CD4-positive, alpha-beta memory T cell (primary cell): ENCODE data around the gene ANGEL1. TPM values are rescaled to one million over a fixed set of nuclear protein-coding genes. Genes with fewer than 3 reads are reported as not detected.
A peak's percentile ranks its signal among the peaks of the same experiment; 100 is the strongest.

Source experiments
- CTCF ChIA-PET: fragments of 350-600 bp; sonication (Branson Sonifier 250); formaldehyde crosslinking; loops from one replicate; lab custom pipeline; 2021; ENCODE audit warnings: inconsistent platforms; ENCODE audit not compliant: partially characterized antibody; lab: Charles Lee
- POLR2A ChIA-PET: fragments of 350-600 bp; sonication (Branson Sonifier 250); formaldehyde crosslinking; loops from one replicate; lab custom pipeline; 2021; ENCODE audit not compliant: partially characterized antibody; lab: Charles Lee
- DNase-seq, 5 donors: peaks; one replicate each; pipeline versions ENCODE4 v3.0.0 to v3.0.0-alpha.2; 2020 to 2022; ENCODE audit warnings: mixed read lengths in 1 of 5
- H3K27ac ChIP-seq: one replicate; pipeline ENCODE4 v1.7.0; 2013; ENCODE audit warnings: low read depth, low read length
- H3K27me3 ChIP-seq: 2 replicates; pipeline ENCODE4 v1.7.0; 2013; ENCODE audit warnings: mild to moderate bottlenecking, low read length, moderate library complexity; ENCODE audit not compliant: insufficient read depth
- H3K36me3 ChIP-seq: 2 replicates; pipeline ENCODE4 v1.7.0; 2013; ENCODE audit warnings: mild to moderate bottlenecking, low read length, moderate library complexity; ENCODE audit not compliant: insufficient read depth
- H3K4me1 ChIP-seq: 2 replicates; pipeline ENCODE4 v1.7.0; 2013; ENCODE audit warnings: mild to moderate bottlenecking, low read length, moderate library complexity; ENCODE audit not compliant: insufficient read depth
- H3K4me3 ChIP-seq, 2 donors: one replicate each; pipeline ENCODE4 v1.7.0; 2013; ENCODE audit warnings: low read length in 2 of 2, mild to moderate bottlenecking in 1 of 2
- H3K9me3 ChIP-seq, 2 donors: one replicate each; pipeline ENCODE4 v1.7.0; 2013; ENCODE audit warnings: low read length in 2 of 2, control low read depth in 1 of 2; ENCODE audit not compliant: control insufficient read depth in 1 of 2
- H3K27ac Mint-ChIP-seq, 7 donors: one replicate each; pipeline ENCODE4 v1.8.0; 2020 to 2021; ENCODE audit warnings: mixed read lengths in 7 of 7, mild to moderate bottlenecking in 6 of 7, inconsistent platforms in 3 of 7, moderate library complexity in 3 of 7
- H3K27me3 Mint-ChIP-seq, 2 donors: one replicate each; pipeline ENCODE4 v1.8.0; 2020 to 2021; ENCODE audit warnings: mixed read lengths in 2 of 2
- H3K36me3 Mint-ChIP-seq, 2 donors: one replicate each; pipeline ENCODE4 v1.8.0; 2020 to 2021; ENCODE audit warnings: mixed read lengths in 2 of 2, inconsistent platforms in 1 of 2, mild to moderate bottlenecking in 1 of 2
- H3K4me1 Mint-ChIP-seq, 4 donors: one replicate each; pipeline ENCODE4 v1.8.0; 2020 to 2021; ENCODE audit warnings: mixed read lengths in 4 of 4, mild to moderate bottlenecking in 1 of 4
- H3K4me3 Mint-ChIP-seq, 8 donors: one replicate each; pipeline ENCODE4 v1.8.0; 2020 to 2021; ENCODE audit warnings: mixed read lengths in 8 of 8, mild to moderate bottlenecking in 7 of 8, moderate library complexity in 6 of 8, inconsistent platforms in 3 of 8
- H3K9me3 Mint-ChIP-seq, 8 donors: one replicate each; pipeline ENCODE4 v1.8.0; 2020 to 2021; ENCODE audit warnings: mixed read lengths in 8 of 8, mild to moderate bottlenecking in 5 of 8, inconsistent platforms in 3 of 8, moderate library complexity in 1 of 8
- intact Hi-C: fragments of 100-400 bp; cut with micrococcal nuclease; formaldehyde crosslinking; loops from one replicate; pipeline ENCODE4 v1.15.1; 2023
- polyA plus RNA-seq, 2 donors: library from polyadenylated mRNA; unstranded; fragments of 300-500 nt; fragmentation: Illumina TruSeq; gene quantifications; one replicate each; pipeline ENCODE4 v1.2.3, GENCODE V29; 2021
- total RNA-seq, 2 experiments: library from RNA; stranded (reverse); gene quantifications; one replicate each; pipeline ENCODE4 v1.2.3, GENCODE V29; 2021

The ANGEL1 gene
- total and polyA plus RNA-seq, 4 experiments from 2014 or later, result 17.9 to 32.0 (median 27.0) TPM

DNA sequence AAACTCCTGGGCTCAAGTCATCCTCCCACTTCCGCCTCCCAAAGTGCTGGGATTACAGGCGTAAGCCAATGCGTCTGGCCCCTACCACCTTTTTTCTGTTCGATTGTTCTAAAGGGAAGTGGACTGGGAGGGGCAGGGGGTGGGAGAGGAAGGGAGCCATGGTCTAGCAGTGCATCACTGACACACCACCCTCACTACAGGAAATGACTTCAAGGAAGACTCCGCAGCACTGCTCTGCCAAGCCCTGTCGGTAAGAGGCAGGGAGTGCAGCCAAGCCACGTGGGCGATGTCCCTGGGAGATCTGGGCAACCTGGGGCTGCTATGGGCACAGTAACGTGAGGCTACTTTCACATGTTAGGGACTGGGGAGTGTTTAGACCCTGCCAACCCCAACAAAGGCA is 31.5 kb upstream of the ANGEL1 start:
- POLR2A ChIA-PET, result no interaction called here
- CTCF ChIA-PET, result interaction anchor here (0.6 to 1.7 kb wide), 2 partner anchors 11 to 226 kb away, joined by 3 to 5 read pairs; no protein-coding TSS in a partner anchor
- Mint-ChIP-seq H3K27ac (peak overlapping the region in 6 of 7 donors; percentile 25 to 84 (median 72)), H3K27me3 (peaks cover 7 to 13% of the 10 kb centered on the region in 2 donors), H3K36me3 (no peaks in the 10 kb centered on the region), H3K4me3 (peak overlapping the region in 7 of 8 donors; percentile 6 to 78 (median 61)), H3K4me1 (peaks cover 6 to 9% (median 8%) of the 10 kb centered on the region in 4 donors), H3K9me3 (no peaks in the 10 kb centered on the region)
- no peaks in the 10 kb centered on the region for H3K36me3 ChIP-seq
- peak overlapping the region in 1 of 2 donors; percentile 5 for H3K4me3 ChIP-seq
- no peaks in the 10 kb centered on the region for H3K27me3 ChIP-seq
- peak; percentile 54 to 75 (median 69) for DNase-seq
- no peak overlapping the region for H3K27ac ChIP-seq
- H3K9me3 ChIP-seq, result no peaks in the 10 kb centered on the region
- intact Hi-C loops, result loop anchor here (1.0 kb wide), 1 partner anchor 134 kb away; no protein-coding TSS in a partner anchor
- peaks cover 12% of the 10 kb centered on the region for H3K4me1 ChIP-seq

DNA sequence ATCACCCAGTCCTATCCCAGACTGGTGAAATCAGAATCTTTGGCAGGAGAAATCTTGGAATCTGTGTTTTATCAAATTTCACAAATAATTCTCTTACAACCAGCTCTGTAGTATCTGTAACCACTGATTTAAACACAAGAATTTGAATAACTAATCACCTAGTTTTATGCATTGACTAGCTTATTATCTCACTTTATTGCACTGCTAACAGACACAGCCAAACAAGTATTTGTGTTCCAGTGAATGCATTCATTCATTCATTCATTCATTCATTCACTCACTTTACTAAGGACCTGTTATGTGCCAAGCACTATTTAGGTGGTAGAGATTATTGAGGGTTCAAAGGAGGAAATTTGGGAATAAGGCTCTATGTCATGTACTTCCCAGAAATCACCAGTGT is 29.7 kb upstream of the ANGEL1 start:
- H3K4me3 ChIP-seq, result no peak overlapping the region
- peak overlapping the region in 1 of 7 donors; percentile 21 for H3K27ac Mint-ChIP-seq
- H3K4me1 Mint-ChIP-seq, result peaks cover 6 to 9% (median 8%) of the 10 kb centered on the region in 4 donors
- H3K4me1 ChIP-seq, result peaks cover 12% of the 10 kb centered on the region
- no peaks in the 10 kb centered on the region for H3K36me3 Mint-ChIP-seq
- intact Hi-C loops, result no loop called here
- no peaks in the 10 kb centered on the region for H3K9me3 ChIP-seq
- no peaks in the 10 kb centered on the region for H3K9me3 Mint-ChIP-seq
- CTCF ChIA-PET, result interaction anchor here (1.0 kb wide), 1 partner anchor 281 kb away, joined by 3 read pairs; no protein-coding TSS in a partner anchor
- DNase-seq, result no peak
- H3K36me3 ChIP-seq, result no peaks in the 10 kb centered on the region
- H3K4me3 Mint-ChIP-seq, result no peak overlapping the region
- no peak overlapping the region for H3K27ac ChIP-seq
- no peaks in the 10 kb centered on the region for H3K27me3 ChIP-seq
- H3K27me3 Mint-ChIP-seq, result peaks cover 9 to 17% of the 10 kb centered on the region in 2 donors
- POLR2A ChIA-PET, result no interaction called here

DNA sequence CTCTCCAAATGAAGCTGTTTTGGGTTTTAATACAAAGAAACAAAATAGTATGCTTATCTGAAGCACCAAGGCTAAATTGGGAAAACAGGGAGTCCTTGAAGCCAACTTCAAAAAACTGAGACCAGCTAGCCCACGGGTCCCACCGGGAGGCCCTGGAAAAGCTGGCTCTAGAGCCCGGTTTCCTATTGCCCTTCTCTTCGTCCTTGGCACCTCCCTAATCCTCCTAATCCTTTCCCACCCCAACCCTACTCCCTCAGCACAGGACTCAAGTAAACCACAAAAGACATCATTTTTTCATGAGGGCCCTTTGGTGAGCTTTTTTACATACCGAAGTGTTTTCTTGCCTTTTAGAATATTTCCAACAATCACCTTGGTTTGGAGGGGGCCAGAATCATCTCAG is 24.8 kb upstream of the ANGEL1 start:
- H3K27me3 Mint-ChIP-seq, result peaks cover 5 to 6% of the 10 kb centered on the region in 2 donors
- CTCF ChIA-PET, result no interaction called here

DNA sequence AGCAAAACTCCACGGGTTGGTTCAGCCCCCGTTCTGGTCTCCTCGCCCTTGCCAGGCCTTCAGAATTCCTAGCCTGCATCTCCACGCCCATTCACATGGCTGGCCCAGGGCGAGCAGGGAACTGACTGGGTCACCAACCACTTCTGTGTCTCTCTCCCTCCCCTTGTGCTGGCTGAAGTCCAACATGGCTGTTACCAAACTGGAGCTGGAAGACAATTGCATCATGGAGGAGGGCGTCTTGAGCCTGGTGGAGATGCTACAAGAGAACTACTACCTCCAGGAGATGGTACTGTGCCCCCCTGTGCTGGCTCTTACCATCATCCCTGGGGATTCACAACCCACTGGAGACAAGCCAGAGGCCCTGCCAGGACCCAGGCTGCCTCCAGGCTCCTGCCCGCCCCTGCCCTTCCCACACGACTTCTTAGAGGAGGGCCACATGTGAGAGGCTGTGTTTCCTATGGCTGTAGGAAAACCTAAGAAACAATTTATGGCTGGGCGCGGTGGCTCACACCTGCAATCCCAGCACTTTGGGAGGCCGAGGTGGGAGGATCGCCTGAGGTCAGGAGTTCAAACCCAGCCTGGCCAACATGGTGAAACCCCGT is 23.4 kb upstream of the ANGEL1 start:
- no peaks in the 10 kb centered on the region for H3K9me3 ChIP-seq
- ChIA-PET CTCF (interaction anchor here (0.6 kb wide), 1 partner anchor 699 kb away, joined by 3 read pairs; no protein-coding TSS in a partner anchor), POLR2A (no interaction called here)
- no peaks in the 10 kb centered on the region for H3K4me1 ChIP-seq
- Mint-ChIP-seq H3K27me3 (peaks cover 5 to 6% of the 10 kb centered on the region in 2 donors), H3K36me3 (no peaks in the 10 kb centered on the region), H3K4me1 (no peaks in the 10 kb centered on the region), H3K4me3 (no peak overlapping the region), H3K9me3 (peaks cover 0 to 3% (median 0%) of the 10 kb centered on the region in 8 donors), H3K27ac (no peak overlapping the region)
- no peak overlapping the region for H3K27ac ChIP-seq
- intact Hi-C loops, result no loop called here
- no peaks in the 10 kb centered on the region for H3K27me3 ChIP-seq
- no peak for DNase-seq
- H3K4me3 ChIP-seq, result no peak overlapping the region
- H3K36me3 ChIP-seq, result no peaks in the 10 kb centered on the region

More for the DNA sequence above, 24.8 kb upstream of the ANGEL1 start:
- H3K36me3 ChIP-seq, result no peaks in the 10 kb centered on the region
- intact Hi-C loops, result no loop called here
- H3K27ac ChIP-seq, result no peak overlapping the region
- no peaks in the 10 kb centered on the region for H3K9me3 Mint-ChIP-seq
- no peaks in the 10 kb centered on the region for H3K4me1 ChIP-seq
- no peak overlapping the region for H3K4me3 ChIP-seq
- H3K4me3 Mint-ChIP-seq, result no peak overlapping the region
- no peaks in the 10 kb centered on the region for H3K36me3 Mint-ChIP-seq
- POLR2A ChIA-PET, result no interaction called here
- H3K4me1 Mint-ChIP-seq, result no peaks in the 10 kb centered on the region
- no peak for DNase-seq
- no peaks in the 10 kb centered on the region for H3K27me3 ChIP-seq
- H3K27ac Mint-ChIP-seq, result no peak overlapping the region
- H3K9me3 ChIP-seq, result no peaks in the 10 kb centered on the region

DNA sequence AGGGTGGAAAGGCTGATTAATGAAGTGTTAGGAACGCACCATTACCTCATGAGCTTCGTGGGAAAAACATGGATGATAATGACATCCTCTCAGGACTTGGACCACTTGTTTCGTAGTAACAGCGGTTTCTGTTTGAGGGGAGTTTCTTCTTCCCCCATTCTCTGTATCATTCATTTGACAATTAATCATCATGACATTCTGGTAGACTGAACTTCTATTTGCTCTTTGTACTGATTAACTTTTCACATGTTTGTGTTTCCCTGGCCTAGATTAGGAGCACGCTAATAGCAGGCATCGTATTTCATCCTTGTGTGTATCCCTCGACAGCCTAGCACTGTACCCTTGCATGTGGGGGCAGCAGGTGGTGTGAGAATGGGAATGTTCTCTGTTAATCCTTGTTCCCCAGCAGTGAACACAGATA is 21.6 kb upstream of the ANGEL1 start:
- Histone ChIP-seq H3K4me1 (no peaks in the 10 kb centered on the region), H3K27me3 (no peaks in the 10 kb centered on the region), H3K4me3 (no peak overlapping the region), H3K27ac (no peak overlapping the region), H3K36me3 (no peaks in the 10 kb centered on the region), H3K9me3 (no peaks in the 10 kb centered on the region)
- Mint-ChIP-seq H3K9me3 (peaks cover 0 to 3% (median 0%) of the 10 kb centered on the region in 8 donors), H3K27me3 (peaks cover 4 to 5% of the 10 kb centered on the region in 2 donors), H3K4me3 (no peak overlapping the region), H3K27ac (peak overlapping the region in 1 of 7 donors; percentile 17), H3K4me1 (no peaks in the 10 kb centered on the region), H3K36me3 (no peaks in the 10 kb centered on the region)
- POLR2A ChIA-PET, result no interaction called here
- no peak for DNase-seq
- intact Hi-C loops, result no loop called here
- CTCF ChIA-PET, result no interaction called here

DNA sequence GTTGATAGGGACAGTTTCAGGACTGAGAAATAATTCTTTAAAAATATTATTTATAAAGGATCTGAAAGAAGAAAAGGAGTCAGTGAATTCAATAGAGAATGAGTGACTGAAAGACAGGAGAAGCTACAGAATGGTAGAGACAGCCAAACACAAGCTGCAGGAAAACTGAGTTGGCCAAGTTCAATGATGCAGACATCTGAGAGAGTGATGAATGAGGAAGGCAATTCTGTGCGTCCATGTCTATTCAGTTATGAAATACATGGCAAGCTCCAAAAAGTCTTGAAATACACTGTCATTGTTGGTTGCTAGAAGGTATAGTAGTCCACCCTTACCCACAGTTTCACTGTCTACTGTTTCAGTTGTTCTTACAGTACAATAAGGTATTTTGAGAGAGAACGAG is 20.3 kb upstream of the ANGEL1 start:
- no peak for DNase-seq
- intact Hi-C loops, result no loop called here
- ChIA-PET POLR2A (no interaction called here), CTCF (interaction anchor here (0.7 to 1.4 kb wide), 3 partner anchors 12 to 123 kb away, joined by 3 read pairs; no protein-coding TSS in a partner anchor)
- peaks cover 0 to 3% of the 10 kb centered on the region in 2 donors for H3K27me3 Mint-ChIP-seq
- no peak overlapping the region for H3K27ac Mint-ChIP-seq
- no peaks in the 10 kb centered on the region for H3K27me3 ChIP-seq
- no peaks in the 10 kb centered on the region for H3K4me1 ChIP-seq
- H3K36me3 ChIP-seq, result no peaks in the 10 kb centered on the region
- H3K27ac ChIP-seq, result no peak overlapping the region
- no peaks in the 10 kb centered on the region for H3K36me3 Mint-ChIP-seq
- peaks cover 0 to 3% (median 0%) of the 10 kb centered on the region in 8 donors for H3K9me3 Mint-ChIP-seq
- no peaks in the 10 kb centered on the region for H3K4me1 Mint-ChIP-seq
- no peak overlapping the region for H3K4me3 Mint-ChIP-seq
- no peak overlapping the region for H3K4me3 ChIP-seq
- H3K9me3 ChIP-seq, result no peaks in the 10 kb centered on the region

DNA sequence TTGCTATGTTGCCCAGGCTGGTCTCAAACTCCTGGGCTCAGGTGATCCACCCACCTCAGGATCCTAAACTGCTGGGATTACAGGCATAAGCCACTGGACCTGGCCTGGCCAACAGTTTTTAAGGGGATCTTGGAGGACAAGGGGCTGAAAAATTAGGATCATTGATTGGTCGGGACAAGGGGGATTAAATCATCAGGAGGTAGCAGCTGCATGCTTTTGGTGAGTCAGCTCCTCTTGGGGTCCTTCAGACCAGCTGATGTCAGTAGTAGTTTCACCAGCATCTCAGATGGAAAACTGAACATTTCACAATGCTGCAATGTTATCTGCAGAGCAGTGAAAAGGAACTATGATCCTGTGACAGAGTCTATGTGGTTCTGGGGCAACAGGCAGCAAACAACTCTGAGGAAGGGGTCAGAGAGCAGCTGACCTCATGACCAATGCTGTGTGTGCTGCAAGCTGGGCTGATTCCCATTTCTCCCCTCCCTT is 19.9 kb upstream of the ANGEL1 start:
- no peak overlapping the region for H3K4me3 Mint-ChIP-seq
- H3K4me1 ChIP-seq, result no peaks in the 10 kb centered on the region
- no peaks in the 10 kb centered on the region for H3K4me1 Mint-ChIP-seq
- intact Hi-C loops, result no loop called here
- H3K36me3 Mint-ChIP-seq, result no peaks in the 10 kb centered on the region
- no peak overlapping the region for H3K27ac Mint-ChIP-seq
- H3K27me3 Mint-ChIP-seq, result peaks cover 0 to 3% of the 10 kb centered on the region in 2 donors
- H3K9me3 ChIP-seq, result no peaks in the 10 kb centered on the region
- no peak overlapping the region for H3K27ac ChIP-seq
- CTCF ChIA-PET, result interaction anchor here (0.7 to 1.4 kb wide), 4 partner anchors 12 to 123 kb away, joined by 3 to 4 read pairs (median 3); no protein-coding TSS in a partner anchor
- H3K36me3 ChIP-seq, result no peaks in the 10 kb centered on the region
- peak in 1 of 5 donors; percentile 13 for DNase-seq
- H3K4me3 ChIP-seq, result no peak overlapping the region
- H3K9me3 Mint-ChIP-seq, result peaks cover 0 to 3% (median 0%) of the 10 kb centered on the region in 8 donors
- no peaks in the 10 kb centered on the region for H3K27me3 ChIP-seq
- POLR2A ChIA-PET, result no interaction called here
